ENCODE data around the gene TUBGCP5.

The TUBGCP5 gene

DNA sequence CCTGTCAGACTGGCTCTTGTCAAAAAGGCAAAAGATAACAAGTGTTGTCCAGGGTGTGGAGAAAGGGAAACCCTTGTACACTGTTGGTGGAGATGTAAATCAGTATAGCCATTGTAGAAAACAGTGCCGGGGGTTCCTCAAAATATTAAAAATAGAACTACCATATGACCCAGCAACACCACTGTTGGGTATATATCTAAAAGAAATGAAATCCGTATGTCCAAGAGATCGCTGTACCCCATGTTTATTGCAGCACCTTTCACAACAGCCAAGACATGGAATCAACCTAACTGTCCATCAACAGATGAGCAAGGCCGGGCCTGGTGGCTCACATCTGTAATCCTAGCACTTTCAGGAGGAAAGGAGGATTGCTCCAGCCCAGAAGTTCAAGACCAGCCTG is 65.4 kb downstream of the TUBGCP5 start:
- DNase-seq, result no peak

DNA sequence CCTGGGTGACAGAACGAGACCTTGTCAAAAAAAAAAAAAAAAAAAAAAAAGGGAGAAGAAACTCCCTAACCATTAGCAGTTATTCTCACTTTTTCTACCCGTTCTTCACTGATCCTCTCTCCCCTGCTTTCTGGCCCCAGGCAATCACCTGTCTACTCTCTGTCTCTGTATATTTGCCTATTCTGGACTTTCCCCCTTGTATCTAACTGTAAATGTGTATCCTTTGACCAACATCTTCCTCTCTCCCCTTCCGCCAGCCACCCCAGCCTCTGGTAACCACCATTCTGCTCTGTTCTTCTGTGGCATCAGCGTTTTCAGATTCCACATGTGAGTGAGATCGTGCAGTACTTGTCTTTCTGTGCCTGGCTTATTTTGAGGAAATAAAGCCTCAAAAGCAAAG is 66.1 kb downstream of the TUBGCP5 start:
- DNase-seq, result peak; percentile 63

DNA sequence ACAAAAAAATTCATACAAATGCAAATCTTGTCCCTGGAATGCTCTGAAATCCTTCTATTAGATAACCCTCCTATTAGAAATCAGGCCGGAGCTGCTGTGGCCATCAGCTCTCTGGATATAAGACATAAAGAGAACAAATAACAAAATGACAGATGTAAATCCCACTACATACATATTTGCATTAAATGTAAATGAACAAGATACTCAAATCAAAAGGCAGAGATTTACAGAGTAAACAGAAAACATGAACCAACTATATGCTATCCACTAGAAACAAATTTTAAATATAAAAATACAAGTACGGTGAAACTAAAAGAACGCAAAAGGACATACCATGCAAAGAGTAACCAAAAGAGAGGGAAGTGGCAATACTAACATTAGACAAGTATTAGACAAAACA is 69.9 kb downstream of the TUBGCP5 start:
- DNase-seq, result no peak

GRCh38 chr15:22968366-22968765 is 71.0 kb downstream of the TUBGCP5 start:
- no peak for DNase-seq

DNA sequence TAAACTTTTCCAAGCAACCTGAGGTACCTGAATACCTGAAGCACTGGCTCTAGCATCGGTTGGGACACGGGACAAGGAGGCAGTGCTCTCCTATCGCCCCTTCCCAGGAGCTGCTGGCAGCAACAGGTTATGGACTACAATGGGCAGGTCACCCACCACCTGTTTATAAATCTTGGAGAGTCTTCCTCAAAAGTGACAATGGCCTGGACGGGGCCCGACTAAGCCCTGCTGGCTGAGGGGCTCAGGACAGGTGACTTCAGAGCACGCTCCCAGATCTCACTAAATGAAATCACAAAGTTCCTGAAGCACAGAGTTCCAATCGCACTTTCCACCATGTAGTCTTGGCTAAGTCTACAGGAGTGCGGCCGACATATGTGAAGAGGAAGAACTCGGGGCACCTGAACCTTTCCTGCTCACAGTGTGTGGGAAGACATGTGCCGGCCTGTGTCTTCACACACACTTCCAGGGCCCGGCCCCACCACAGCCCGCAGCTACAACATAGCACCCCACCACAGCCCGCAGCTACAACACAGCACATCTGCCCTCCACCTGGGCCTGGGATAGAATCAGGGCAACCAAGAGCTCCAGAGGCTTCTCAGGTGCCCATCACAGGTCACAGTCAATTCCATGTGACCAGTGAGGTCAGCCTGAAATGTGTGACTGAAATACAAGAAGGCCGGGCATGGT is 72.1 kb downstream of the TUBGCP5 start:
- no peak for DNase-seq

DNA sequence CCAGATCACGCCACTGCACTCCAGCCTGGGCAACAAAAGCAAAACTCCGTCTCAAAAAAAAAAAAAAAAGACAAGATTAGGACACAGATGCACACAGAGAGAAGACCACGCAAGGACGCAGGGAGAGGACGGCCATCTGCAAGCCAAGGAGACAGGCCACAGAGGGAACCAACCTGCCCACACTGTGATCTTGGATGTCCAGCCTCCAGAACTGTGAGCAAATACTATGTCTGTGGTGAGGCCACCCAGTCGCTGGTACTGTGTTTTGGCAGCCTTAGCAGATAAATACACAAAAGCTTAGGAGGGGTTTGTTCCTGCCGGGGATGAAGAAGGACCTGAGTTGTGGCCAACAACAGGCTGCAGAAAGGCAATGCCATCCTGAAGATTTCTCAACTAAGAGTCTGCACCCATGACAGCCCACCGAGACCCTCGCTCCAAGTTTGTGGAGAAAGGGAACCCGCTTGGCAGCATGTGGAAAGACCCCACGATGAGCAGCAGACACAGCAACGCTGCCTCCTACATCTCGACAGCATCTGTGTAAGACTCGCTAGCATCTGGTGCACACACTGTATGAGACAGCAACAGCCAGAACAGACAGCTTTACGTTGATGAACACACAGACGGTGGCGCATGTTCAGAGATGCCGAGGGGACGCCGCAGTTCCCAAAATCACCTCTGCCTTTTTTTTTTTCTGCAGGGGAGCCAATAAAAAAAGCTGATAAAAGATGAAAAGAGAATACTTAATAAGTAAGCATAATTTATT is 72.9 kb downstream of the TUBGCP5 start:
- DNase-seq, result no peak

DNA sequence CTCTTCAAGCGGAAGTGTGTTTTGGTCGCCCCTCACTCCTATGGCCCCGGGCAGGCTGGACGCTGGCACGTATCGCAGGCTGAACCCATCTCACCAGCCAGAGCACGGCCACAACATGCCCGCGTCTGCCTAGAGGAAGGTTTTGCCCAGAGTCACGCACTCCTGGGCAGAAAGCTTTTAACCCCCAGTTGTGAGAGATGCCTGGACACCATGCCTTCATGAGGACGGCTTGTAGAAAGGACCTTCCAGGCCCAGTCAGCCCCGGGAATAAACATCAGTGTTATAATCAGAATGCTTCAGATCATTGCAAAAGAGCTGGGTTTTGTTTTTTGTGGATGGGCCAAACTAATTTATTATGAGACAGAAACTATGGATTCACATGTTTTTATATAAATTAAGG is 75.7 kb downstream of the TUBGCP5 start:
- DNase-seq, result no peak

DNA sequence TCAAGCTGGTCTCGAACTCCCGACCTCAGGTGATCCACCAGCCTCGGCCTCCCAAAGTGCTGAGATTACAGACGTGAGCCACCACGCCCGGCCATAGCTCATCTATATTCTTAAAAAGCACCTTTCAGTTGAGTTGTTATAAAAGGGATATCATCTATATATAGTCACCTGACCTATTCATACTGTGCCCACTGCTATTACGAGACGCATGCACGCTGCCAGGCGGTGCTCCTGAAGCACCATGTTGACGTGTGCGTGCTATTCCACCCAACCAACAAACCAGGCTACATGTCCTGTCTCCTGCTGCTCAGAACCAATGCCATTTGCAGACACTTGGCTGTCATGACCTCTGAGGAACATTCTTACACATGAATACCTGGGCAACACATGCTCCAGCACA is 76.8 kb downstream of the TUBGCP5 start:
- DNase-seq, result no peak

GRCh38 chr15:22961762-22962161 is 77.6 kb downstream of the TUBGCP5 start:
- no peak for DNase-seq

DNA sequence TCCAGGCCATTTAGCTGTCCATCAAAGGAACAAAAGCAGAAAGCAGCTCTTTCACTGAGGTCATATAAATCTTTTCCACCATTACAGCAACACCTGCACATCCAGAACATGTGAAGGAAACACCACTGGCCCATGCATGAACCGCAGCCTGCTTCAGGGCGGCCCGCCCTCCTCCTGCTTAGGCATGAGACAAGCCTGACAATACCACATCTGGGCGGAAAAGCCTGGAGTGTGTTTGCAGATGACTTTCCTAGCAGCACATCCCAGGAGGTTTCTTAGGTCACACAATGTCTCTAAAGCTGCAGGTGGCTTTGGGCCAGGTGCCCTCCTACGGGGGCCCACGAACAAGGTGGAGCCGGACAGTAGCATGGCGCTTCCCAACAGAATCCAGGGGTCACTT is 78.8 kb downstream of the TUBGCP5 start:
- no peak for DNase-seq

DNA sequence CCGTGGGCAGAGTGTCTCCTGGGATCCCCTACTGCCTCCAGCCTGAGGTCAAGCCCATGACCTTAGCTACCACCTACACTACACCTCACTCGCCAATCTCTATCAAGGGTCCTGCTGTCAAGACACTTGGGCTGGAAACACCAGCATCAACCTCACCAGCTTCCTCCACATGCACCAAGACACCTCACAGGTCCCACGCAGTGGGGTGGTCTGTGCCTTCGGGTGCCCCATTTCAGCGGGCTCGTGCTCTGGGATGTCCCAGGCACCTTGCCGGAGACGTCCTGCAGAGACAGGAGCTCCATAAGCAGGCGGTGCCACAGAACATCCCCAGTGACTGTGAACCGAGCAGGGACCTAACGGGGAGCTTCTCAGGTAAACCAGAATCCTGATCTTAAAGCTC is 79.2 kb downstream of the TUBGCP5 start:
- DNase-seq, result no peak

GRCh38 chr15:22959321-22960101 is 79.9 kb downstream of the TUBGCP5 start:
- DNase-seq, result no peak

DNA sequence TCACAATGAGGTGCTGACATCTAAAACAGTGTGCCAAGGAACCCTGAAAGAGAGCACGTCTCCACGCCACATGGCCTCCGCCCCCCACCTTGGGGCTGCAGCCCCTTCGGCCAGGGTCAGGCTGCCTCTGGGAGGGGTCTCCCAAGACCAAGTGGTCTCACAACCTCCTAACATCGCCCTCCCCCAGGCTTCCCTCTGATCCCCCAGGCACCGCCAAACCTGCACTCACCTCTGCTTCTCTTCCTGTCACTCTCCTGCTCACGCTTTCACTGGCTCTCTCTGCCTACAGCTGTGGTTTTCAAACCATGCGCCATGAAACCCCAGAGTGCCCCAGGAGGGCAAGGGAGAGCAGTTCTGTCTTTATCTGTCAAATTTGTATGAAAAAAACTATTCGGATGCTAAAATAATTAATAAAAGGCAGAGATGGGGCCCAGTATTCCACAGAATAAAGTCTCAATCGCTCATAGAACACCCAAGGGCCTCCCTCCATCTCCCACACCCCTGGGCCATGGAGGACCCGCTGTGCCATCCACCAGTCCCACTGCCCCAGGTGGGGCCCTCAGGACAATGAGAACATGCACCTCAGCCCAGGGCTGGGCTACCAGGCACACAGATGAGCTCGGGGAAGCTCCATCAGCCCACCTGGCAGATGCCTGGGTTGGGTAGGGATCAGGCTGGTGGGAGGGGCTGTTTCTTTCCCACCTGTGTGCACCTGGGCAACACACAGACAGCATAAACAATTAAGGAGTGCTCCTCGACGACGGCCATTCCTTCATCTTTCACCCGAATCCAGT is 80.7 kb downstream of the TUBGCP5 start:
- DNase-seq, result no peak

GRCh38 chr15:22956978-22957260 is 82.5 kb downstream of the TUBGCP5 start:
- no peak for DNase-seq

GRCh38 chr15:22956257-22956977 is 83.0 kb downstream of the TUBGCP5 start:
- no peak for DNase-seq

- DNase-seq, result no peak
Measured at GRCh38 chr15:22955544-22956119, 83.7 kb downstream of the TUBGCP5 start.

GRCh38 chr15:22954798-22955543 is 84.4 kb downstream of the TUBGCP5 start:
- DNase-seq, result no peak

GRCh38 chr15:22954326-22954725 is 85.0 kb downstream of the TUBGCP5 start:
- DNase-seq, result no peak

DNA sequence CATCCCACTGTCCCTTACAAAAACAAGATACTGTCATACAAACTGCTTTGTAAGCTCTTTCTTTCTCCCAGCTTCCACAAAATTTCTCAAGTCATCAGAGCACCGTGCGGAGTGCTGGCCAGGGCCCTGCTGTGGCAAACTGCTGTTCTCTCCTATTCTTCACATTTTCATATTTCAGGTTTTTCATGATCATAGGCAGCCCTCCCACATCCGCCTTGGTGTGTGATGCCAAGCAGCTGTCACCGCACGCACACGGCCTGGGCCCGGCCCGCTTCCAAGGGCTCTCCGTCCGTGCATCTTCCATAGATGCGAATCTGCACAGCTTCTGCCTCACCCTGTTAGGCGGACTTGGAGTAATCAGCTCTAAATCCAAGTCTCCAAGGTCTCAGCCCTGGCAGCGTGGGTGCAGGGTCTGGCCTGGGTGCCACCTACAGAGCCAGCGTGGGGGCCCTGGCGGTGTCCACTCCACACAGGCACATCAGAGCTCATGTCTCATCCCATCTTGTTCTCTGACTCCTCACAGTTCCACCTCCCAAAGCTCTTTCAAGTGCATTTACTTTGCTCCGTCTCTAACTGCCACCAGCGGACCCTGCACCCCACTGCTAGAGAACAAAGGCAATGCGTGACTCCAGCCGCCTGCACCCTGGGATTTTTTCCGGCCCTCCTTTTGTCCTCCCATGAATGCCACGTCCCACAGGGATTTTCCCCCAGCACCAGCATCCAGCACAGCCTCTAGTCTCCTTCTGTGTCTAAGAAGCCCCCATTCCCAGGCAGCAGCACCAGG is 86.4 kb downstream of the TUBGCP5 start:
- no peak for DNase-seq
